HepG2 (cell line): ENCODE results near the gene ZFHX3. TPM values are rescaled to one million over a fixed set of nuclear protein-coding genes. Genes with fewer than 3 reads are reported as not detected.
A peak's percentile ranks its signal among the peaks of the same experiment; 100 is the strongest.

Source experiments
- BORCS8-MEF2B ChIP-seq: sonication (generic); formaldehyde crosslinking; IDR thresholded peaks from 2 replicates; pipeline ENCODE4 v1.8.0; 2022; ENCODE audit warnings: mild to moderate bottlenecking, missing genetic modification reagents
- CCAR2 ChIP-seq: fragments of 200-400 bp; formaldehyde crosslinking; optimal IDR thresholded peaks from 2 replicates; pipeline ENCODE3; 2018; ENCODE audit warnings: low read depth, mild to moderate bottlenecking, low read length, moderate library complexity
- CENPX ChIP-seq: sonication (generic); formaldehyde crosslinking; IDR thresholded peaks from 2 replicates; pipeline ENCODE4 v1.9.0; 2021; ENCODE audit warnings: mild to moderate bottlenecking, missing genetic modification reagents, moderate library complexity
- ERF ChIP-seq: IDR thresholded peaks from 2 replicates; pipeline ENCODE4 v1.6.1; 2018; ENCODE audit warnings: missing biosample characterization, missing genetic modification reagents
- FIP1L1 ChIP-seq: fragments of 200-400 bp; formaldehyde crosslinking; IDR thresholded peaks from 2 replicates; pipeline ENCODE4 v1.6.1; 2018; ENCODE audit warnings: low read depth, mild to moderate bottlenecking, low read length, moderate library complexity, borderline replicate concordance; ENCODE audit not compliant: insufficient read depth
- FOSL1 ChIP-seq: sonication (generic); formaldehyde crosslinking; IDR thresholded peaks from 2 replicates; pipeline ENCODE4 v1.9.0; 2021; ENCODE audit warnings: missing genetic modification reagents, borderline replicate concordance
- FOXC1 ChIP-seq: sonication (generic); formaldehyde crosslinking; IDR thresholded peaks from 2 replicates; pipeline ENCODE4 v1.8.0; 2022; ENCODE audit warnings: mild to moderate bottlenecking, missing genetic modification reagents, borderline replicate concordance
- HHEX ChIP-seq: IDR thresholded peaks from 2 replicates; pipeline ENCODE4 v1.6.1; 2016; ENCODE audit warnings: control low read depth
- MNT ChIP-seq: fragments of 450-650 bp; IDR thresholded peaks from 2 replicates; pipeline ENCODE4 v1.6.1; 2016
- NCOA2 ChIP-seq: sonication (generic); formaldehyde crosslinking; IDR thresholded peaks from 2 replicates; pipeline ENCODE4 v1.8.0; 2022; ENCODE audit warnings: inconsistent platforms
- PRDM10 ChIP-seq: sonication (generic); formaldehyde crosslinking; IDR thresholded peaks from 2 replicates; pipeline ENCODE4 v1.4.0; 2020; ENCODE audit warnings: low read depth, missing genetic modification reagents
- RBM39 ChIP-seq: fragments of 200-400 bp; formaldehyde crosslinking; IDR thresholded peaks from one replicate; pipeline ENCODE4 v1.6.1; 2018; ENCODE audit warnings: antibody characterized with exemption, mild to moderate bottlenecking, low read depth, low read length; ENCODE audit not compliant: poor library complexity, severe bottlenecking
- SMYD3 ChIP-seq: sonication (generic); formaldehyde crosslinking; IDR thresholded peaks from 2 replicates; pipeline ENCODE4 v1.8.1; 2023; ENCODE audit warnings: mild to moderate bottlenecking, missing genetic modification reagents
- THAP11 ChIP-seq: IDR thresholded peaks from 2 replicates; pipeline ENCODE4 v1.6.1; 2016; ENCODE audit warnings: missing biosample characterization, missing genetic modification reagents
- ZNF235 ChIP-seq: sonication (generic); formaldehyde crosslinking; IDR thresholded peaks from 2 replicates; pipeline ENCODE4 v1.8.1; 2023; ENCODE audit warnings: mild to moderate bottlenecking, missing genetic modification reagents, borderline replicate concordance
- ZNF33A ChIP-seq: sonication (generic); formaldehyde crosslinking; IDR thresholded peaks from 2 replicates; pipeline ENCODE4 v1.5.1; 2020; ENCODE audit warnings: missing genetic modification reagents, mild to moderate bottlenecking, moderate library complexity, borderline replicate concordance
- ZNF383 ChIP-seq: sonication (generic); formaldehyde crosslinking; IDR thresholded peaks from 2 replicates; pipeline ENCODE4 v1.4.0; 2020; ENCODE audit warnings: missing genetic modification reagents, mild to moderate bottlenecking, borderline replicate concordance
- ZNF720 ChIP-seq: sonication (generic); formaldehyde crosslinking; IDR thresholded peaks from 2 replicates; pipeline ENCODE4 v1.4.0; 2020; ENCODE audit warnings: missing genetic modification reagents
- ZNF768 ChIP-seq: sonication (generic); formaldehyde crosslinking; IDR thresholded peaks from 2 replicates; pipeline ENCODE4 v1.4.0; 2020; ENCODE audit warnings: missing genetic modification reagents
- polyA plus RNA-seq, 8 experiments: library from polyadenylated mRNA; depleted of rRNA in 3 of 8; stranded (reverse) in 7 of 8; unstranded in 1 of 8; fragments of >200 nt; fragmentation: Illumina TruSeq in 4 of 8; extraction: Trizol in 4 of 8; gene quantifications; 2 replicates each; pipeline versions ENCODE4 v1.2.1 to v1.2.3, GENCODE V29; 2011 to 2016; ENCODE audit warnings: low read depth in 4 of 8, missing spikeins in 1 of 8, mixed read lengths in 1 of 8; ENCODE audit not compliant: insufficient read depth in 1 of 8
- total RNA-seq, 5 experiments: library from RNA; depleted of rRNA; stranded (reverse); fragments of >200 nt; fragmentation: Illumina TruSeq; extraction: Trizol; gene quantifications; 2 replicates each; pipeline ENCODE4 v1.2.3, GENCODE V29; 2016; ENCODE audit warnings: low read depth in 1 of 5
- TF ChIP-seq, protein P1 (sequence below): sonication (generic); formaldehyde crosslinking; IDR thresholded peaks from 2 replicates; pipeline ENCODE4 v1.5.1; 2020; ENCODE audit warnings: missing genetic modification reagents, mild to moderate bottlenecking, borderline replicate concordance
- TF ChIP-seq, protein P2 (sequence below): sonication (generic); formaldehyde crosslinking; conservative IDR thresholded peaks from 2 replicates; pipeline ENCODE4 v1.8.0; 2022; ENCODE audit warnings: mild to moderate bottlenecking, moderate library complexity, missing genetic modification reagents

ZFHX3 gene
- total and polyA plus RNA-seq, 2 of the 13 experiments (the other 11 are each of a cell fraction or from before 2014, with no cell fraction given) = 5.0 to 6.0 TPM

- TF ChIP-seq PRDM10 (CRISPR knock-in tag) (no peak), SMYD3 (CRISPR knock-in tag) (peak; percentile 74; the same call in 1 of the 2 replicates), ZNF768 (CRISPR knock-in tag) (no peak), ERF (CRISPR knock-in tag) (peak; percentile 83; the same call in 1 of the 2 replicates), BORCS8-MEF2B (0 out of 2 replicates have a peak, but pooled peaks have one; percentile 62), ZNF383 (CRISPR knock-in tag) (no peak), CCAR2 (no peak), ZNF720 (no peak), ZNF235 (CRISPR knock-in tag) (no peak), RBM39 (no peak), NCOA2 (CRISPR knock-in tag) (peak; percentile 91), FOXC1 (CRISPR knock-in tag) (no peak), THAP11 (peak; percentile 37; the same call in 1 of the 2 replicates), HHEX (peak; percentile 57; the same call in 1 of the 2 replicates), MNT (no peak), CENPX (CRISPR knock-in tag) (no peak), ZNF33A (no peak), FOSL1 (CRISPR knock-in tag) (no peak), FIP1L1 (no peak)
- TF ChIP-seq, protein P1, sequence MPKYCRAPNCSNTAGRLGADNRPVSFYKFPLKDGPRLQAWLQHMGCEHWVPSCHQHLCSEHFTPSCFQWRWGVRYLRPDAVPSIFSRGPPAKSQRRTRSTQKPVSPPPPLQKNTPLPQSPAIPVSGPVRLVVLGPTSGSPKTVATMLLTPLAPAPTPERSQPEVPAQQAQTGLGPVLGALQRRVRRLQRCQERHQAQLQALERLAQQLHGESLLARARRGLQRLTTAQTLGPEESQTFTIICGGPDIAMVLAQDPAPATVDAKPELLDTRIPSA (CRISPR knock-in tag) = no peak
- TF ChIP-seq, protein P2, sequence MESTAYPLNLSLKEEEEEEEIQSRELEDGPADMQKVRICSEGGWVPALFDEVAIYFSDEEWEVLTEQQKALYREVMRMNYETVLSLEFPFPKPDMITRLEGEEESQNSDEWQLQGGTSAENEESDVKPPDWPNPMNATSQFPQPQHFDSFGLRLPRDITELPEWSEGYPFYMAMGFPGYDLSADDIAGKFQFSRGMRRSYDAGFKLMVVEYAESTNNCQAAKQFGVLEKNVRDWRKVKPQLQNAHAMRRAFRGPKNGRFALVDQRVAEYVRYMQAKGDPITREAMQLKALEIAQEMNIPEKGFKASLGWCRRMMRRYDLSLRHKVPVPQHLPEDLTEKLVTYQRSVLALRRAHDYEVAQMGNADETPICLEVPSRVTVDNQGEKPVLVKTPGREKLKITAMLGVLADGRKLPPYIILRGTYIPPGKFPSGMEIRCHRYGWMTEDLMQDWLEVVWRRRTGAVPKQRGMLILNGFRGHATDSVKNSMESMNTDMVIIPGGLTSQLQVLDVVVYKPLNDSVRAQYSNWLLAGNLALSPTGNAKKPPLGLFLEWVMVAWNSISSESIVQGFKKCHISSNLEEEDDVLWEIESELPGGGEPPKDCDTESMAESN (CRISPR knock-in tag) = peak; percentile 77
Observed at GRCh38 chr16:73037845-73038570, 9.9 kb downstream of the ZFHX3 start (continued).
